HCT116 (cell line): ENCODE results near the gene KRT13. TPM values are rescaled to one million over a fixed set of nuclear protein-coding genes. Genes with fewer than 3 reads are reported as not detected.
A peak's percentile ranks its signal among the peaks of the same experiment; 100 is the strongest.

Source experiments
- ATAC-seq: fragments of 200-7000 bp; cut with Tn5 transposase; 2 replicates; pipeline ENCODE4 v1.9.1; 2020; ENCODE audit warnings: mild to moderate bottlenecking, moderate library complexity
- BruUV-seq: library from RNA; stranded (reverse); fragments of 400-500 nt; replicated peaks from 2 replicates; lab custom pipeline; 2021; lab: Mats Ljungman, UMichigan
- CTCF ChIA-PET: fragments of 300-600 bp; sonication (Branson Sonifier 250); formaldehyde crosslinking; loops from one replicate; lab custom pipeline; 2021; ENCODE audit warnings: antibody characterized with exemption; lab: Charles Lee
- POLR2A ChIA-PET: fragments of 300-600, 350-600 bp; sonication (Branson Sonifier 250); formaldehyde crosslinking; loops from one replicate; lab custom pipeline; 2021; ENCODE audit warnings: antibody characterized with exemption; lab: Charles Lee
- RAD21 ChIA-PET, 2 experiments: fragments of 300-600 bp; sonication (Branson Sonifier 250); formaldehyde crosslinking; loops; one replicate each; lab custom pipeline; 2023; ENCODE audit warnings: low total read pairs in 2 of 2; ENCODE audit not compliant: uncharacterized antibody in 2 of 2, unreplicated experiment in 2 of 2, low non-redundant PET in 1 of 2; lab: Charles Lee
- DNase-seq: peaks from one replicate; pipeline ENCODE4 v3.0.0-alpha.2; 2010; ENCODE audit warnings: low read depth, low spot score
- H2AFZ ChIP-seq: fragments of 200-600 bp; shearing (Covaris generic), sonication (generic); 2 replicates; pipeline ENCODE4 v1.6.1; 2017; ENCODE audit warnings: low read depth, mixed run types, mixed read lengths, antibody characterized with exemption, low read length; ENCODE audit not compliant: poor library complexity, severe bottlenecking
- H3K27ac ChIP-seq: 2 replicates; pipeline ENCODE4 v1.5.1; 2012; ENCODE audit warnings: low read depth, low read length
- H3K27me3 ChIP-seq: fragments of 200-600 bp; sonication (generic); 2 replicates; pipeline ENCODE4 v1.6.1; 2016; ENCODE audit warnings: mixed run types, low read length, mixed read lengths; ENCODE audit not compliant: insufficient read depth
- H3K36me3 ChIP-seq, 2 experiments: fragments of 200-500 bp in 1 of 2; fragments of 200-600 bp in 1 of 2; sonication (Bioruptor generic) in 1 of 2; sonication (generic) in 1 of 2; 2 replicates each; pipeline versions ENCODE4 v1.5.1 to v1.6.1; 2014 to 2016; ENCODE audit warnings: low read length in 2 of 2, inconsistent platforms in 1 of 2, mixed read lengths in 1 of 2, mixed run types in 1 of 2; ENCODE audit not compliant: insufficient read depth in 2 of 2, control insufficient read depth in 1 of 2
- H3K4me1 ChIP-seq, 2 experiments: fragments of 200-600 bp in 1 of 2; sonication (generic) in 1 of 2; 2 replicates each; pipeline versions ENCODE4 v1.5.1 to v1.6.1; 2012 to 2017; ENCODE audit warnings: low read length in 2 of 2, inconsistent platforms in 1 of 2, mild to moderate bottlenecking in 1 of 2, mixed read lengths in 1 of 2, mixed run types in 1 of 2, moderate library complexity in 1 of 2; ENCODE audit not compliant: insufficient read depth in 2 of 2, control insufficient read depth in 1 of 2
- H3K4me2 ChIP-seq: fragments of 200-600 bp; sonication (generic); 2 replicates; pipeline ENCODE4 v1.6.1; 2017; ENCODE audit warnings: mixed run types, low read length, mixed read lengths
- H3K4me3 ChIP-seq, 2 experiments: fragments of 200-600 bp in 1 of 2; sonication (generic) in 1 of 2; replicated peaks in 1 of 2; 2 replicates each; pipeline ENCODE4 v1.5.1; 2011 to 2016; ENCODE audit warnings: low read length in 2 of 2, control low read depth in 1 of 2, low read depth in 1 of 2, mild to moderate bottlenecking in 1 of 2, mixed read lengths in 1 of 2, mixed run types in 1 of 2
- H3K79me2 ChIP-seq: fragments of 200-600 bp; sonication (generic); 2 replicates; pipeline ENCODE4 v1.6.1; 2017; ENCODE audit warnings: mild to moderate bottlenecking, mixed run types, low read length, moderate library complexity, mixed read lengths; ENCODE audit not compliant: insufficient read depth
- H3K9ac ChIP-seq: fragments of 200-600 bp; sonication (generic); 2 replicates; pipeline ENCODE4 v1.6.1; 2016; ENCODE audit warnings: low read length, mixed read lengths
- H3K9me2 ChIP-seq: fragments of 200-600 bp; sonication (generic), shearing (Covaris generic); 2 replicates; pipeline ENCODE4 v1.6.1; 2017; ENCODE audit warnings: mixed run types, mild to moderate bottlenecking, moderate library complexity; ENCODE audit not compliant: insufficient read depth
- H3K9me3 ChIP-seq, 2 experiments: fragments of 200-500 bp in 1 of 2; fragments of 200-600 bp in 1 of 2; sonication (Bioruptor generic) in 1 of 2; sonication (generic) in 1 of 2; 2 replicates each; pipeline ENCODE4 v1.6.1; 2014 to 2017; ENCODE audit warnings: low read length in 2 of 2, mixed read lengths in 2 of 2, inconsistent platforms in 1 of 2, low read depth in 1 of 2, mild to moderate bottlenecking in 1 of 2, mixed run types in 1 of 2, moderate library complexity in 1 of 2; ENCODE audit not compliant: control insufficient read depth in 1 of 2, insufficient read depth in 1 of 2
- H4K20me1 ChIP-seq: fragments of 200-600 bp; sonication (generic), shearing (Covaris generic); 2 replicates; pipeline ENCODE4 v1.6.1; 2017; ENCODE audit warnings: mixed run types, mild to moderate bottlenecking, moderate library complexity; ENCODE audit not compliant: insufficient read depth
- CBX3 ChIP-seq: IDR thresholded peaks from 2 replicates; pipeline ENCODE4 v1.6.1; 2012; ENCODE audit warnings: low read depth
- CEBPB ChIP-seq: IDR thresholded peaks from 2 replicates; pipeline ENCODE4 v1.6.1; 2012; ENCODE audit warnings: low read depth
- CTCF ChIP-seq, 3 experiments: fragments of 200-600 bp in 1 of 3; sonication (generic) in 1 of 3; IDR thresholded peaks in 2 of 3; conservative IDR thresholded peaks in 1 of 3; 2 replicates each; pipeline ENCODE4 v1.5.1; 2012 to 2017; ENCODE audit warnings: low read depth in 2 of 3, low read length in 2 of 3, antibody characterized with exemption in 1 of 3, borderline replicate concordance in 1 of 3, control low read depth in 1 of 3, mild to moderate bottlenecking in 1 of 3, mixed read lengths in 1 of 3, mixed run types in 1 of 3, moderate library complexity in 1 of 3; ENCODE audit not compliant: insufficient read depth in 1 of 3
- EGR1 ChIP-seq: IDR thresholded peaks from 2 replicates; pipeline ENCODE4 v1.6.1; 2012; ENCODE audit warnings: low read depth
- ELF1 ChIP-seq: IDR thresholded peaks from 2 replicates; pipeline ENCODE4 v1.6.1; 2012; ENCODE audit warnings: low read depth, borderline replicate concordance
- EZH2 ChIP-seq: fragments of 200-600 bp; sonication (generic); IDR thresholded peaks from 2 replicates; pipeline ENCODE4 v1.6.1; 2017; ENCODE audit warnings: antibody characterized with exemption, mixed run types
- EZH2phosphoT487 ChIP-seq: fragments of 200-600 bp; IDR thresholded peaks from 2 replicates; pipeline ENCODE4 v1.6.1; 2018; ENCODE audit warnings: antibody characterized with exemption, borderline replicate concordance
- FOSL1 ChIP-seq: IDR thresholded peaks from 2 replicates; pipeline ENCODE4 v1.6.1; 2012; ENCODE audit warnings: low read depth
- POLR2AphosphoS5 ChIP-seq: IDR thresholded peaks from 2 replicates; pipeline ENCODE4 v1.6.1; 2011; ENCODE audit warnings: mild to moderate bottlenecking, low read depth, low read length, moderate library complexity
- SIN3A ChIP-seq: IDR thresholded peaks from 2 replicates; pipeline ENCODE4 v1.6.1; 2012; ENCODE audit warnings: low read depth
- SP1 ChIP-seq: IDR thresholded peaks from 2 replicates; pipeline ENCODE4 v1.6.1; 2012; ENCODE audit warnings: low read depth
- YY1 ChIP-seq: IDR thresholded peaks from 2 replicates; pipeline ENCODE4 v1.6.1; 2011; ENCODE audit warnings: low read length, low read depth, moderate library complexity, mild to moderate bottlenecking; ENCODE audit not compliant: insufficient replicate concordance; ENCODE audit errors: extremely low read depth
- ZBTB33 ChIP-seq: IDR thresholded peaks from 2 replicates; pipeline ENCODE4 v1.6.1; 2011; ENCODE audit warnings: mild to moderate bottlenecking, low read length, moderate library complexity; ENCODE audit not compliant: insufficient replicate concordance; ENCODE audit errors: extremely low read depth
- ZFX ChIP-seq: fragments of 450-650 bp; IDR thresholded peaks from 2 replicates; pipeline ENCODE4 v1.6.1; 2017
- intact Hi-C: fragments of 100-400 bp; cut with micrococcal nuclease; formaldehyde crosslinking; loops from 2 replicates; pipeline ENCODE4 v1.10.0; 2022
- total RNA-seq: library from RNA; stranded (reverse); gene quantifications from one replicate; pipeline ENCODE4 v1.2.1, GENCODE V29; 2021; ENCODE audit not compliant: unreplicated experiment
- TF ChIP-seq, protein P1 (sequence below): IDR thresholded peaks from 2 replicates; pipeline ENCODE4 v1.6.1; 2012

Gene KRT13
- total RNA-seq, 1 experiment from 2014 or later = 3.7 TPM

DNA sequence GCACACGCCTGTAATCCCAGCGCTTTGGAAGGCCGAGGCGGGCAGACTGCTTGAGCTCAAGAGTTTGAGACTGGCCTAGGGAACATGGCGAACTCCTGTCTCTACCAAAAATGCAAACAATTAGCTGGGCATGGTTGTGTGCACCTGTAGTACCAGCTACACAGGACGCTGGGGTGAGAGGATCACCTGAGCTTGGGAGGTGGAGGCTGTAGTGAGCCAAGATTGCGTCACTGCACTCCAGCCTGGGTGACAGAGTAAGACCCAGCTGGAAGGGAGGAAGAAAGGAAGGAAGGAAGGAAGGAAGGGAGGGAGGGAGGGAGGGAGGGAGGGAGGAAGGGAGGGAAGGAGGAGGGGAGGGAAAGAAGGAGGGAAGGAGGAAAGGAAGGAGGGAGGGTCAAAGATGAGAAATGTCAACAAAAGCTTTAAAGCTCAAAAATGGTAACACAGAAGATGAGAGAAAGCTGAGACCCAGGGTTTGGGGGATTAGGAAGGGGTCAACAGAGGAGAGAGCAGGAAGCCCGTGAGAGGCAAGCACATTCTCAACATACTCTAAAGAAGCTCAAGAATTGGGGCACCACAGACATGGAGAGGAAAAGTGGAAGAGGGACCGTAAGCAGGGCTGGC, 27.6 kb upstream of the KRT13 start:
- no TSS peak for BruUV-seq
- ChIA-PET RAD21 (no interaction called here), CTCF (interaction anchor here (0.7 to 1.5 kb wide), 3 partner anchors 16 to 130 kb away, joined by 3 to 7 read pairs (median 3); no protein-coding TSS in a partner anchor), POLR2A (interaction anchor here (1.1 to 2.5 kb wide), 5 partner anchors 9 to 155 kb away, joined by 3 to 10 read pairs (median 5); partner anchors contain the start of gene EIF1)
- no peak overlapping the region for H3K4me2 ChIP-seq
- peaks cover 41 to 80% of the 10 kb centered on the region in 2 experiments for H3K4me1 ChIP-seq
- no peaks in the 10 kb centered on the region for H3K9me3 ChIP-seq
- no peak for DNase-seq
- H3K9me2 ChIP-seq = no peaks in the 10 kb centered on the region
- TF ChIP-seq CEBPB (peak; percentile 78), SIN3A (no peak), EGR1 (no peak), SP1 (no peak)
- H2AFZ ChIP-seq = no peak overlapping the region
- H4K20me1 ChIP-seq = no peaks in the 10 kb centered on the region
- no peaks in the 10 kb centered on the region for H3K36me3 ChIP-seq
- ATAC-seq = no peak
- H3K27me3 ChIP-seq = no peaks in the 10 kb centered on the region
- peaks cover 14% of the 10 kb centered on the region; the same call in 1 of the 2 replicates for H3K79me2 ChIP-seq
- no peak overlapping the region for H3K4me3 ChIP-seq
- H3K9ac ChIP-seq = no peak overlapping the region
- H3K27ac ChIP-seq = no peak overlapping the region
- intact Hi-C loops = no loop called here

DNA sequence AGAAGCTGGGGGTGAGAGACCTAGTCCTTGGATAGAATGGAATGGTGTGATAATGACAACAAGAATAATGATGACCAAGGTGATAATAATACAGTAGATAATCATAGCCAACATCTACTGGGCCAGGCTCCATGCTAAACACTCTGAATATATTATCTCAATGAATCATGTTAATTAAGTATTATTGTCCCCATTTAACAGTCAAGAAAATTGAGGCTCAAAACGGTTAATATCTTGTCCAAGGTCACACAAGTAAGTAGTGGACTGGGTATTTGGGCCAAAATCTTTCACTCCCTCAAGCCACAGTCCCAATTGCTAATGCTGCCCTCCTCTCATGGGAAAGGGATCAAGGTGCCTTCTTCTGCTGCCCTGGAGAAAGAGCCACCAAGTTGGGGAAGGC, 26.6 kb upstream of the KRT13 start:
- Histone ChIP-seq H3K9me2 (no peaks in the 10 kb centered on the region), H3K4me2 (no peak overlapping the region)
- RAD21 ChIA-PET = no interaction called here
- TF ChIP-seq CBX3 = no peak
- no peak for TF ChIP-seq POLR2AphosphoS5
- no peak for TF ChIP-seq CTCF (IDR thresholded peaks at IDR 0.05 in 2 of 3, conservative IDR thresholded peaks at IDR 0.05 in 1 of 3; ENCODE audit: borderline replicate concordance in 1 of 3, insufficient read depth in 1 of 3, low read depth in 2 of 3, low read length in 2 of 3)
- no peak for TF ChIP-seq ZBTB33
- no peak for TF ChIP-seq EZH2phosphoT487
- TF ChIP-seq ZFX = no peak
- TF ChIP-seq YY1 = no peak
- TF ChIP-seq, protein P1, sequence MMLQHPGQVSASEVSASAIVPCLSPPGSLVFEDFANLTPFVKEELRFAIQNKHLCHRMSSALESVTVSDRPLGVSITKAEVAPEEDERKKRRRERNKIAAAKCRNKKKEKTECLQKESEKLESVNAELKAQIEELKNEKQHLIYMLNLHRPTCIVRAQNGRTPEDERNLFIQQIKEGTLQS = no peak
- TF ChIP-seq ELF1 = no peak
- TF ChIP-seq EZH2 = no peak
- no peak for TF ChIP-seq FOSL1

More for the DNA sequence above, 26.6 kb upstream of the KRT13 start:
- H3K79me2 ChIP-seq = peaks cover 25% of the 10 kb centered on the region
- H3K27ac ChIP-seq = no peak overlapping the region
- ChIA-PET CTCF (no interaction called here), POLR2A (interaction anchor here (1.1 to 2.5 kb wide), 5 partner anchors 10 to 156 kb away, joined by 3 to 10 read pairs (median 5); partner anchors contain the start of gene EIF1)
- DNase-seq = no peak
- H3K4me3 ChIP-seq = no peak overlapping the region
- no peak overlapping the region for H2AFZ ChIP-seq
- no TSS peak for BruUV-seq
- ATAC-seq = no peak
- H3K9me3 ChIP-seq = no peaks in the 10 kb centered on the region
- H3K4me1 ChIP-seq = peaks cover 41 to 74% of the 10 kb centered on the region in 2 experiments
- intact Hi-C loops = no loop called here
- no peak overlapping the region for H3K9ac ChIP-seq
- H3K36me3 ChIP-seq = peaks cover 0 to 9% of the 10 kb centered on the region in 2 experiments; a peak in 3 of 4 replicates
- no peaks in the 10 kb centered on the region; the same call in 1 of the 2 replicates for H4K20me1 ChIP-seq
- no peaks in the 10 kb centered on the region for H3K27me3 ChIP-seq
